Stimulated activated CD4-positive, alpha-beta T cell treated with anti-CD3 and anti-CD28 coated beads, Interleukin-1b, Interleukin-23, amount 100 ng/mL, for 48 hours (primary cell): Measurements from ENCODE around the gene GPLD1.
"Not testable (repeated sequence)": the region's sequence is repeated elsewhere in the genome, so short reads cannot be mapped to it uniquely, and the experiment has no call there.

Source experiments
- DNase-seq: peaks from one replicate; pipeline ENCODE4 v3.0.0-alpha.2; 2020

The GPLD1 gene

GRCh38 chr6:24453921-24454320 lies 35.5 kb downstream of the GPLD1 start:
- DNase-seq, result no peak

GRCh38 chr6:24451581-24452388 lies 37.6 kb downstream of the GPLD1 start:
- DNase-seq, result no peak

DNA sequence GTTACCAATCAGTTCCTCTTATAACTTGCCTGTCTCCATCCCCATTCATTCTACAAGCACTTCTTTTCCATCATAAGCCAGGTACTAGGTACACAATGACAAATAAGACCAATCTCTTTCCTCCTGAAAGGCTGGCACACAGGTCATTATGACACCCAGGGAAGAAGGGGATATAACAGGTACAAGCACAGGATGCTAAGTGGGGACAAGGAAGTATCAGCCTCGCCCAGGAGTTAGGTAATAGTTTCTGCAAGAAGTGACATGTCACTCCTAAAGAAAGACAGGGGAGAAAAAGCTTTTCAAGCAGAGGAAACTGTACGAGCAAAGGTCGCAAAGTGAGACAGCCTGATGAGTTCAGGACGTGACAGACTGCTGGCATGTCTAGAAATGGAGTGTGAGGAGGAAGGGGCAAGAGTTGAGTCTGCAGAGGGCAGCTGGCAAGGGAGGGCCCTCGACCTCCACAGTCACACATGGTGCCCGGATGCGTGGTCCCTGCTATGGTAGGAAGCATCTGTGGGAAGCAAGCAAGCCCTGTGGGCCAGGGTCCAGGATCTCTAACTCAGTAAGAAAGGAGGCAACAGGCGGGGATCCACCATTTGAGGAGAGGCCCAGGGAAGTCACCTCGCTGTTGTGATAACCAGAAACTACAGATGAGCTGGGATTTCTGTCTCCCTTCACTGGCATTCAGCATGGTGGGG lies 40.4 kb downstream of the GPLD1 start:
- DNase-seq, result no peak

- DNase-seq, result no peak
Measured at GRCh38 chr6:24448396-24448795, 41.0 kb downstream of the GPLD1 start.

GRCh38 chr6:24446670-24447069 lies 42.7 kb downstream of the GPLD1 start:
- DNase-seq, result no peak

GRCh38 chr6:24445704-24446103 lies 43.7 kb downstream of the GPLD1 start:
- DNase-seq, result no peak

GRCh38 chr6:24444588-24444987 lies 44.8 kb downstream of the GPLD1 start:
- no peak for DNase-seq

- DNase-seq, result no peak
Measured at GRCh38 chr6:24441599-24441904, 47.8 kb downstream of the GPLD1 start.

DNA sequence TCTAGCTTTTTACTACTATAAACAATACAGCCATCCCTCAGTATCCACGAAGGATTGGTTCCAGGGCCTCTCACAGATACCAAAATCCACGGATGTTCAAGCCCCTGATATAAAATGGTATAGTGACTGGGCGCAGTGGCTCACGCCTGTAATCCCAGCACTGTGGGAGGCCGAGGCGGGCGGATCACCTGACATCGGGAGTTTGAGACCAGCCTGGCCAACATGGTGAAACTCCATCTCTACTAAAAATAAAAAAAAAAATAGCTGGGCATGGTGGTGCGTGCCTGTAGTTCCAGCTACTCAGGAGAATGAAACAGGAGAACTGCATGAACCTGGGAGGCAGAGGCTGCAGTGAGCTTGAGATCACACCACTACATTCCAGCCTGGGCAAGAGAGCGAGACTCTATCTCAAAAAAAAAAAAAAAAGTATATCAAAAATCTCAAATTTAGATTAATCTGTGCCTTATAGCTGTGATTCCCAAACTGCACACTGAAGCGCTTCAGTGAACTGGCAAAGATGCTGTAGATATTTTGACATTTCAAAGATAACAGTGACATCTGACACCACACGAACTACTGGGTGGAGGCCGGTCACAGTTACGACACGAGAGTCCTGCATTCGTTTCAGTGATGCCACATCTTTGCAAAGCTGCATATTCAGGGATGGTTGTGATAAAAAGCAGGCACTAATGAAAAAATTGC lies 48.3 kb downstream of the GPLD1 start:
- no peak for DNase-seq

- no peak for DNase-seq
Measured at GRCh38 chr6:24439858-24440539, 49.4 kb downstream of the GPLD1 start.

GRCh38 chr6:24436979-24437378 lies 52.4 kb downstream of the GPLD1 start:
- no peak for DNase-seq

GRCh38 chr6:24432611-24433010 lies 56.8 kb downstream of the GPLD1 start:
- no peak for DNase-seq

DNA sequence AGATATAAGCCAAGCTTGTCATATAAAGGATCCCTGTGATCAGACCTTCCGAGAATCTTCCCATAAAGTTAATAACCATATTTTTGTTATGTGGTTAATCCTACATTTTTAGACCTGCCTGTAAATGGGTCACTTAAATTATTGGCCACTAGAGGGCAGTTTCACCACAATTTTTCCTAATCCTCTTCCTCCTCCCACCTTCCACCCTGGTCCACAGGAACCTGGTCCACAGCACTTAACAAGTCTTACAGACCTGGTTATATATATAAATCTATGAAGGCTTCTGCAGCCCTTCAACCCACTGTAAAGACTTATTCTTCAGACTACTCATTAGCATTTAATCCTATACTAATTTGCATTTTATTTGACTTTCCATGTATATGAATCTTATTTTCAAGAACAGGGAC lies 58.3 kb downstream of the GPLD1 start:
- no peak for DNase-seq

DNA sequence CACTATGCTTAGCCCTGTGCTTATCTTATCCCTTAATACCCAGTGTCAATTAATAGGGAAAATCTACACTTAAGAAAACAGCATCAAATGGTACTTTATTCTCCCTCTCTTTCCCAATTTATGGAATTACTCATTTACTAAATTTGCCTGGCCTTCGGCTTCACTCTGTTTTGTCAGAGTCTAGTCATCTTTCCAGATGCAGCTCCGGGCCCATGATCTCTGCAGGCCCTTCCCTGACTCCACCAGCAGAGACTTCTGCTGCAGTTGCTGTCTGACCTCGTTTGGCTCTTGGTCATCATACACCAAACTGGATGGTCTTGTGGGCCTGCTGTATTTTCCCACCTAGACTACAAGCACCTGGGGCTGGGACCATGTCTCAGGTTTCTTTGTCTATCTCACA lies 59.3 kb downstream of the GPLD1 start:
- DNase-seq, result no peak

- DNase-seq, result no peak
Measured at GRCh38 chr6:24429146-24429545, 60.2 kb downstream of the GPLD1 start.

DNA sequence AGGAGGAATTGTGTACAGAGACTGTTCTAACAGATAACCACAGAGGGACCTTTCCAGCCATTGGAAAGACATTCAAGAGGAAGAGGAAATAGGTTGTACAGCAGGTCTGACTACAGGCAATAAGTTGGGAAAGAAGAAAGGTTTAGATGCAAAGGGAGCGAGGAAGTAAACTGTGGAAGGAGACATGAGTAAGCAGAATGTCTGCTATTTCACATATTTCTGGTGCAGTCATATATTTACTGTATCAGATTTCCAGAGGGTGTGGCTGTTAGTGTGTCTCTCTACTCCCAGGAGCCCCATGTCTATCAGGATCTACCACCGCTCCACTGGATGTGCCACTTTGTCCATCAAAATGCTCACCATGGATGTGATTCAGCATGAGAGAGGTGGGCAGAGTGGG lies 60.8 kb downstream of the GPLD1 start:
- no peak for DNase-seq

GRCh38 chr6:24426729-24427446 lies 62.5 kb downstream of the GPLD1 start:
- no peak for DNase-seq

GRCh38 chr6:24425091-24425490 lies 64.3 kb downstream of the GPLD1 start:
- no peak for DNase-seq

DNA sequence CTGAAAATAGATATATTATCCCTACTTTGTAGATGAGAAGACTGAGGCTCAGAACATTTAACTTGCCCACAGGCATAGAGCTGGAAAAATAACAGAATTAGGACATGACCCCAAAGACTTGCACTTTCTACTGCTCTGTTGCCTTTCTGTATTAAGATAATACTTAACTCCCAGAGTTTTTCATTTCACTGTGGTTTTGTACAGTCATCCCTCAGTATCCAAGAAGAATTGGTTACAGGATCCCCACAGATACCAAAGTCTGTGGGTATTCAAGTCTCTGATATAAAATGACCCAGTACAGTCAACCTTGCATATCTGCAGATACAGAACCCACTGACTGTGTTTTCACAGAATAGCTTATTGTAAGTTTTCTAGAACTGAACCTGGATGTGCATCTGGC lies 69.9 kb downstream of the GPLD1 start:
- DNase-seq, result no peak

DNA sequence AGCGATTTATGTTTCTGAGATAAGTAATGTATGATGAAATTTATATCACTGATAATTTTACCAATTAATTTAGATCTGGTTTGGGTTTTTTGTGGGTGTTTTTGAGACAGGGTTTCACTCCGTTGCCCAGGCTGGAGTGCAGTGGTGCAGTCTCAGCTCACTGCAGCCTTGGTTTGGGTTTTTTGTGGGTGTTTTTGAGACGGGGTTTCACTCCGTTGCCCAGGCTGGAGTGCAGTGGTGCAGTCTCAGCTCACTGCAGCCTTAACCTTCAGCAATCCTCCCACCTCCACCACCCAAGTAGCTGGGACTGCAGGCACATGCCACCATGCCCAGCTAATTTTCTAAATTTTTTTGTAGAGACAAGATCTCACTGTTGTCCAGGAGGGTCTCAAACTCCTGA lies 73.6 kb downstream of the GPLD1 start:
- DNase-seq, result no peak

GRCh38 chr6:24414531-24414930 lies 74.8 kb downstream of the GPLD1 start:
- DNase-seq, result not testable (repeated sequence)

DNA sequence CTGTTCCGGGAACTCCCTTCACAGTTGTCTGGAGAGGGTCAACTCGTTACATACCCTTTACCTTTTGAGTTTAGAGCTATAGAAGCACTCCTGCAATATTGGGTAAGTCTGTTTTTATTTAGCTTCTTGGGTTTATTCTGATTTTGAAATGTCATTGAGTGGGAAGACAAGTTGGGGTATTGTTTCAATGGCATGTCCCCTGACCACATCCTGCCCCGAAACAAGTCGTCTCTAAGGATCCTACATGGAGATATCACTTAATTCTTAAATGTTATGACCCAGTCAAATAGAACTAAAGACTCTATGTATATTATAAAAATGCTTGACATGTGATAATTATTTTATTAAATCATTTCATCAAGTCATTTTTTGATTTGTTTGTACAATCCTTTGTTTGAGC lies 77.1 kb downstream of the GPLD1 start:
- no peak for DNase-seq

DNA sequence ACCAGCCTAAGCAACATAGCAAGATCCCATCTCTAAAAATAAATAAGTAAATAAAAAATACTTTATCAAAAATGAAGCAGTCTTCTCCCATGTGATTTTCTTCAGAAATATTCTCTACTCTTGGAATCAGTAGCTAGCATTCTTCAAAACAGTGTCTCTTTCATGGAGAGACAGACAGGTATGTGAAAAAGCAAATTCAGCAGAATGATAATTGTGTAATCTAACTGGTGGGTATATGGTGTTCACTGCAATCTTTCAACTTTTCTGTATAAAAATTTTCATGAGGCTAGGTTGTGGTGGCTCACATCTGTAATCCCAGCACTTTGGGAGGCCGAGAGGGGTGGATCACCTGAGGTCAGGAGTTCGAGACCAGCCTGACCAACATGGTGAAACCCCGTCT lies 78.8 kb downstream of the GPLD1 start:
- DNase-seq, result no peak
